HL-60 (cell line): ENCODE measurements around the gene SEMA3B.

ENCODE experiments used
- DNase-seq, 2 experiments: peaks; one replicate each; pipeline ENCODE4 v3.0.0-alpha.2; 2010 to 2020; ENCODE audit warnings: low read depth in 1 of 2, low spot score in 1 of 2
- H3K27ac ChIP-seq: fragments of 250-450 bp; sonication (Bioruptor Pico); replicated peaks from 2 replicates; pipeline ENCODE4 v1.5.1; 2020; ENCODE audit warnings: mild to moderate bottlenecking, moderate library complexity
- H3K27me3 ChIP-seq: fragments of 250-450 bp; sonication (Bioruptor Pico); 2 replicates; pipeline ENCODE4 v1.5.1; 2021; ENCODE audit warnings: mild to moderate bottlenecking, moderate library complexity; ENCODE audit not compliant: insufficient read depth, poor library complexity, severe bottlenecking
- H3K4me3 ChIP-seq: replicated peaks from 2 replicates; pipeline ENCODE4 v1.5.1; 2011; ENCODE audit warnings: mild to moderate bottlenecking, control low read depth, low read length; ENCODE audit not compliant: insufficient read depth
- CTCF ChIP-seq: IDR thresholded peaks from one replicate; pipeline ENCODE4 v1.5.1; 2011; ENCODE audit warnings: low read length, control low read depth, inconsistent platforms; ENCODE audit not compliant: insufficient read depth
- GABPA ChIP-seq: IDR thresholded peaks from 2 replicates; pipeline ENCODE4 v1.6.1; 2012; ENCODE audit warnings: low read depth
- POLR2AphosphoS5 ChIP-seq: IDR thresholded peaks from 2 replicates; pipeline ENCODE4 v1.6.1; 2012; ENCODE audit warnings: low read depth
- REST ChIP-seq: IDR thresholded peaks from 2 replicates; pipeline ENCODE4 v1.6.1; 2012; ENCODE audit warnings: low read depth; ENCODE audit not compliant: insufficient replicate concordance
- SPI1 ChIP-seq: IDR thresholded peaks from 2 replicates; pipeline ENCODE4 v1.6.1; 2012; ENCODE audit warnings: low read depth, mild to moderate bottlenecking, borderline replicate concordance

The SEMA3B gene

GRCh38 chr3:50325113-50325480 lies 56.1 kb downstream of the SEMA3B start:
- Histone ChIP-seq H3K27ac (peak overlapping the region; percentile 50), H3K4me3 (no peak overlapping the region), H3K27me3 (no peaks in the 10 kb centered on the region)
- no peak for DNase-seq
- TF ChIP-seq GABPA (no peak), SPI1 (no peak), REST (no peak), POLR2AphosphoS5 (no peak), CTCF (no peak)

- Histone ChIP-seq H3K27ac (peak overlapping the region; percentile 50), H3K4me3 (no peak overlapping the region), H3K27me3 (no peaks in the 10 kb centered on the region)
- peak in 1 of 2 experiments; percentile 64 for DNase-seq
- TF ChIP-seq SPI1 (peak; percentile 88), POLR2AphosphoS5 (no peak)
Measured at GRCh38 chr3:50325497-50326181, 56.7 kb downstream of the SEMA3B start.

GRCh38 chr3:50326182-50326541 lies 57.2 kb downstream of the SEMA3B start:
- no peak overlapping the region for H3K4me3 ChIP-seq
- no peak for TF ChIP-seq CTCF
- no peak for TF ChIP-seq GABPA
- TF ChIP-seq REST = no peak
- no peak for TF ChIP-seq POLR2AphosphoS5
- TF ChIP-seq SPI1 = no peak
- no peak for DNase-seq
- H3K27ac ChIP-seq = peak overlapping the region; percentile 50
- no peaks in the 10 kb centered on the region for H3K27me3 ChIP-seq

GRCh38 chr3:50327129-50327528 lies 58.2 kb downstream of the SEMA3B start:
- Histone ChIP-seq H3K4me3 (peak overlapping the region; percentile 94), H3K27ac (peak overlapping the region; percentile 75)
- no peak for TF ChIP-seq GABPA
- no peak for TF ChIP-seq REST
- no peak for TF ChIP-seq POLR2AphosphoS5
- no peak for TF ChIP-seq CTCF
- TF ChIP-seq SPI1 = no peak

More at GRCh38 chr3:50327129-50327528, 58.2 kb downstream of the SEMA3B start:
- DNase-seq = no peak
- H3K27me3 ChIP-seq = no peaks in the 10 kb centered on the region
